GM12878 (cell line): ENCODE data around the gene SUCNR1.

Experiments used
- CTCF ChIP-seq, 3 experiments: IDR thresholded peaks in 2 of 3; conservative IDR thresholded peaks in 1 of 3; 2 replicates each; pipeline ENCODE4 v1.5.1; 2011; ENCODE audit warnings: low read depth in 3 of 3, low read length in 3 of 3, mild to moderate bottlenecking in 3 of 3, control low read depth in 2 of 3, moderate library complexity in 2 of 3, inconsistent platforms in 1 of 3, mixed read lengths in 1 of 3; ENCODE audit not compliant: control insufficient read depth in 2 of 3, insufficient read depth in 1 of 3; ENCODE audit errors: extremely low read depth in 1 of 3
- EGR1 ChIP-seq, 2 experiments: IDR thresholded peaks; 1 replicate in 1 of 2; 2 replicates in 1 of 2; pipeline ENCODE4 v1.6.1; 2011 to 2012; ENCODE audit warnings: low read depth in 2 of 2, low read length in 2 of 2, borderline replicate concordance in 1 of 2, mild to moderate bottlenecking in 1 of 2, moderate library complexity in 1 of 2
- ESRRA ChIP-seq: IDR thresholded peaks from 2 replicates; pipeline ENCODE4 v1.6.1; 2012; ENCODE audit warnings: mild to moderate bottlenecking, low read length, improper control_type of control experiment
- IRF5 ChIP-seq: fragments of 450-650 bp; IDR thresholded peaks from 2 replicates; pipeline ENCODE4 v1.6.1; 2017; ENCODE audit warnings: borderline replicate concordance
- MTA3 ChIP-seq: IDR thresholded peaks from 2 replicates; pipeline ENCODE4 v1.6.1; 2012; ENCODE audit warnings: low read length, inconsistent platforms, borderline replicate concordance
- PKNOX1 ChIP-seq: fragments of 450-650 bp; IDR thresholded peaks from 2 replicates; pipeline ENCODE4 v1.6.1; 2016; ENCODE audit warnings: mild to moderate bottlenecking
- POLR2AphosphoS5 ChIP-seq: IDR thresholded peaks from 2 replicates; pipeline ENCODE4 v1.6.1; 2011; ENCODE audit warnings: mild to moderate bottlenecking, low read length, inconsistent platforms
- PRDM15 ChIP-seq: fragments of 450-650 bp; formaldehyde crosslinking; IDR thresholded peaks from 2 replicates; pipeline ENCODE4 v1.4.0; 2020; ENCODE audit warnings: mild to moderate bottlenecking, moderate library complexity
- USF1 ChIP-seq: IDR thresholded peaks from 2 replicates; pipeline ENCODE4 v1.6.1; 2011; ENCODE audit warnings: borderline replicate concordance, low read depth, mild to moderate bottlenecking, moderate library complexity, mixed read lengths, low read length; ENCODE audit not compliant: insufficient read depth; ENCODE audit errors: extremely low read length

GRCh38 chr3:151926956-151927355 lies 53.5 kb downstream of the SUCNR1 start:
- no peak for TF ChIP-seq CTCF (IDR thresholded peaks at IDR 0.05 in 2 of 3, conservative IDR thresholded peaks at IDR 0.05 in 1 of 3; ENCODE audit: control insufficient read depth in 2 of 3, extremely low read depth in 1 of 3, insufficient read depth in 1 of 3, low read depth in 3 of 3, low read length in 3 of 3)
- no peak for TF ChIP-seq EGR1 (IDR thresholded peaks at IDR 0.05; ENCODE audit: borderline replicate concordance in 1 of 2, low read depth in 2 of 2, low read length in 2 of 2)
- no peak for TF ChIP-seq POLR2AphosphoS5
- no peak for TF ChIP-seq IRF5
- no peak for TF ChIP-seq MTA3
- TF ChIP-seq PKNOX1: no peak
- TF ChIP-seq ESRRA: no peak
- no peak for TF ChIP-seq USF1
- TF ChIP-seq PRDM15 (CRISPR knock-in tag): no peak
